ENCODE results near the gene LRP10. TPM values are rescaled to one million over a fixed set of nuclear protein-coding genes. Genes with fewer than 3 reads are reported as not detected.

LRP10 gene
- polyA plus RNA-seq, 1 experiment, result 308 TPM

DNA sequence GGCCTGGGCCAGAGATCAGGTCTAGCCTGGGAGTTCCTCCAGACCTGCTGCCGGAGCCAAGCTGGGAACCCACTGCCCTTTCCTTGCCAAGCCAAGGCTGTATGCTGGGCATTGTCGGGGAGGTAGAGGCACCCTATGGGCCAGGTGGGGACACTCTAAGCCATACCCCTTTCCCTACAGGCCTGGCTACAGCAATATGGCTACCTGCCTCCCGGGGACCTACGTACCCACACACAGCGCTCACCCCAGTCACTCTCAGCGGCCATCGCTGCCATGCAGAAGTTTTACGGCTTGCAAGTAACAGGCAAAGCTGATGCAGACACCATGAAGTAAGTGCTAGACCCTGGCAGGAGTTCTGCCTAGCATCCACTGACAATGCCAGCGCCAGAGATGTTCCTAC lies 30.2 kb upstream of the LRP10 start:
- Histone ChIP-seq H3K36me3 (ENCODE audit: control insufficient read depth, insufficient read depth, low read length) (peaks cover 53% of the 10 kb centered on the region), H3K27me3 (ENCODE audit: control insufficient read depth, insufficient read depth, low read length) (no peaks in the 10 kb centered on the region), H3K4me3 (ENCODE audit: low read depth, low read length) (no peak overlapping the region)
- no peak for DNase-seq (ENCODE audit: low read depth)
- ChIA-PET POLR2A (interaction anchor here (0.6 kb wide), 1 partner anchor 30 kb away, joined by 3 read pairs; the partner anchor contains the start of gene LRP10), CTCF (interaction anchor here (9.8 to 9.9 kb wide), 2 partner anchors 10 to 20 kb away, joined by 86 to 246 read pairs; no protein-coding TSS in a partner anchor)
- TF ChIP-seq, protein P1, sequence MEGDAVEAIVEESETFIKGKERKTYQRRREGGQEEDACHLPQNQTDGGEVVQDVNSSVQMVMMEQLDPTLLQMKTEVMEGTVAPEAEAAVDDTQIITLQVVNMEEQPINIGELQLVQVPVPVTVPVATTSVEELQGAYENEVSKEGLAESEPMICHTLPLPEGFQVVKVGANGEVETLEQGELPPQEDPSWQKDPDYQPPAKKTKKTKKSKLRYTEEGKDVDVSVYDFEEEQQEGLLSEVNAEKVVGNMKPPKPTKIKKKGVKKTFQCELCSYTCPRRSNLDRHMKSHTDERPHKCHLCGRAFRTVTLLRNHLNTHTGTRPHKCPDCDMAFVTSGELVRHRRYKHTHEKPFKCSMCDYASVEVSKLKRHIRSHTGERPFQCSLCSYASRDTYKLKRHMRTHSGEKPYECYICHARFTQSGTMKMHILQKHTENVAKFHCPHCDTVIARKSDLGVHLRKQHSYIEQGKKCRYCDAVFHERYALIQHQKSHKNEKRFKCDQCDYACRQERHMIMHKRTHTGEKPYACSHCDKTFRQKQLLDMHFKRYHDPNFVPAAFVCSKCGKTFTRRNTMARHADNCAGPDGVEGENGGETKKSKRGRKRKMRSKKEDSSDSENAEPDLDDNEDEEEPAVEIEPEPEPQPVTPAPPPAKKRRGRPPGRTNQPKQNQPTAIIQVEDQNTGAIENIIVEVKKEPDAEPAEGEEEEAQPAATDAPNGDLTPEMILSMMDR (IDR thresholded peaks at IDR 0.05; ENCODE audit: insufficient read depth, low read depth, low read length), result no peak

DNA sequence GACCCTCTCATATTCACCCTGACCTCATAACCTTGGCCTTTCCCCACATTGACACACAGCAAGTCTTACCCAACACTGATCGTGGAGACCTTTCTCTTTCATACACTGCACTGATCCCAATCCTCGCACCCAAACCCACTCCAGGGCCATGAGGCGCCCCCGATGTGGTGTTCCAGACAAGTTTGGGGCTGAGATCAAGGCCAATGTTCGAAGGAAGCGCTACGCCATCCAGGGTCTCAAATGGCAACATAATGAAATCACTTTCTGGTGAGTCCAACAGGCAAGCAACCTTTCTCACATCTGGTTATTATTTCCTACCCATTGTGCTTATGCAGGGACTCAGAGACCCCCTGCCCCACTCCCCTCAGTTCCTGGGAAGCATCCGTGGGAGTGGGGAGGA lies 29.8 kb upstream of the LRP10 start:
- no peak for DNase-seq (ENCODE audit: low read depth)
- TF ChIP-seq, protein P1 (IDR thresholded peaks at IDR 0.05; ENCODE audit: insufficient read depth, low read depth, low read length), result no peak
- ChIA-PET CTCF (interaction anchor here (9.8 kb wide), 1 partner anchor 9 kb away, joined by 246 read pairs; no protein-coding TSS in a partner anchor), POLR2A (no interaction called here)
- Histone ChIP-seq H3K27me3 (ENCODE audit: control insufficient read depth, insufficient read depth, low read length) (no peaks in the 10 kb centered on the region), H3K36me3 (ENCODE audit: control insufficient read depth, insufficient read depth, low read length) (peaks cover 54% of the 10 kb centered on the region), H3K4me3 (ENCODE audit: low read depth, low read length) (no peak overlapping the region)

DNA sequence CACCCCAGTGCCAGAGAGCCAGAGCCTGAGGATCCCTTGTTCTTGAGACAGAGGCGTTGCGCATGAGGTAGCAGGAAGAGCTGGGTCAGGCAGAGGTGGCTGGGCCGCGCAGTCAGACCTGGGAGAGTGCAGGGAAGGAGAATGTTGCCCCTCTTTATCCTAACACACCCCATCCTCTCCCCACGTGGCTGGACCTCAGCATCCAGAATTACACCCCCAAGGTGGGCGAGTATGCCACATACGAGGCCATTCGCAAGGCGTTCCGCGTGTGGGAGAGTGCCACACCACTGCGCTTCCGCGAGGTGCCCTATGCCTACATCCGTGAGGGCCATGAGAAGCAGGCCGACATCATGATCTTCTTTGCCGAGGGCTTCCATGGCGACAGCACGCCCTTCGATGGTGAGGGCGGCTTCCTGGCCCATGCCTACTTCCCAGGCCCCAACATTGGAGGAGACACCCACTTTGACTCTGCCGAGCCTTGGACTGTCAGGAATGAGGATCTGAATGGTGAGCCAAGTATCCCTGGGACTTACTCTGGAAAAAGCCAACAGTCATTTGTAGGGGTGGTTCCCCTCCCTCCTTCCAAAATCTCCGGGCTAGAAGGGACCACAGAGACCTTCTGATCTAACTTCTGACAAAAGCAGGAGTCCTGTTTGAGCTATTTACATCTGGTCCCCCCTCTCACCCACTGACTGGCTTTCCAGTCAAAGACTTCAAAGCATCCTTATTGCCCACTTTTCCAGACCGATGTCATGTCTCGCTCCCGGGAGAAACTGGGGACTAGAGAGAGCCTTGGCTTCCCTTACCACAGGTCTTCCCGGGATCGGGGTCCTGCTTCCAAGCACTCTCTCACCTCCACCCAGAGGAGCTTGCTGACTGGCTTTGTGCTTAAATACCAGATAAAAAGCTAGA lies 29.1 kb upstream of the LRP10 start:
- Histone ChIP-seq H3K27me3 (ENCODE audit: control insufficient read depth, insufficient read depth, low read length) (no peaks in the 10 kb centered on the region), H3K4me3 (ENCODE audit: low read depth, low read length) (no peak overlapping the region), H3K36me3 (ENCODE audit: control insufficient read depth, insufficient read depth, low read length) (peaks cover 57% of the 10 kb centered on the region)
- no peak for DNase-seq (ENCODE audit: low read depth)
- ChIA-PET POLR2A (no interaction called here), CTCF (interaction anchor here (1.3 kb wide), 1 partner anchor 10 kb away, joined by 5 read pairs; no protein-coding TSS in a partner anchor)
- TF ChIP-seq, protein P1 (IDR thresholded peaks at IDR 0.05; ENCODE audit: insufficient read depth, low read depth, low read length), result no peak

DNA sequence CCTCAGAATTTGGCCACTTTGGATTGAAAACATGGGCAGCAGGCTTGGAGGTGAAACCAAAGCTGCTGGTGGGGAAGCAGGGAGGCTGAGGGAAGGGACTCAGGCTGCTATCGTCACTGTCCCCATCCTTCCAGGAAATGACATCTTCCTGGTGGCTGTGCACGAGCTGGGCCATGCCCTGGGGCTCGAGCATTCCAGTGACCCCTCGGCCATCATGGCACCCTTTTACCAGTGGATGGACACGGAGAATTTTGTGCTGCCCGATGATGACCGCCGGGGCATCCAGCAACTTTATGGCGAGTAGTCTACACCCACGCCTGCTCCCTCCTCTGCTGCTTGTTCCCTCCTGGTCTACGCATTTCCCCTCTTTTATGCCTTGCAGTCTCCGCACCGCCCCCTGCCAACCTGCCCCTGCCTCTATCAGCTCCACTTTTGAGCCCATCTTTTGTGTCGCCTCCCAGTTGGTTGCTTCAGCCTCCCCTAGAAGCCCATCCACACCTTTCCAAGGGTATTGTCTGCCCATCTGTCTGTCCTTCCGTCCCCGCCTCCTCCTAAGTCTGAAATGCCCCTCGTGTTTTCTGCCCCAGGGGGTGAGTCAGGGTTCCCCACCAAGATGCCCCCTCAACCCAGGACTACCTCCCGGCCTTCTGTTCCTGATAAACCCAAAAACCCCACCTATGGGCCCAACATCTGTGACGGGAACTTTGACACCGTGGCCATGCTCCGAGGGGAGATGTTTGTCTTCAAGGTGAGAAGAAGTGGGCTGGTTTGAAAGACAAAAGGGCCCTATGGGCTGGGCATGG lies 28.2 kb upstream of the LRP10 start:
- ChIA-PET CTCF (interaction anchor here (1.3 kb wide), 1 partner anchor 10 kb away, joined by 5 read pairs; no protein-coding TSS in a partner anchor), POLR2A (no interaction called here)
- Histone ChIP-seq H3K4me3 (ENCODE audit: low read depth, low read length) (no peak overlapping the region), H3K27me3 (ENCODE audit: control insufficient read depth, insufficient read depth, low read length) (no peaks in the 10 kb centered on the region), H3K36me3 (ENCODE audit: control insufficient read depth, insufficient read depth, low read length) (peaks cover 57% of the 10 kb centered on the region)
- TF ChIP-seq, protein P1 (IDR thresholded peaks at IDR 0.05; ENCODE audit: insufficient read depth, low read depth, low read length), result no peak
- DNase-seq (ENCODE audit: low read depth), result no peak
